Prostate gland (tissue), 2 donors: ENCODE measurements around the gene CACNA1D. TPM values are rescaled to one million over a fixed set of nuclear protein-coding genes. Genes with fewer than 3 reads are reported as not detected.

Experiments
- DNase-seq: peaks from one replicate; pipeline ENCODE4 v3.0.0-alpha.2; 2019; ENCODE audit warnings: low spot score
- H3K27ac ChIP-seq, 2 donors: fragments of 200-600 bp; sonication (generic); 2 replicates each; pipeline ENCODE4 v1.5.1; 2017 to 2019
- H3K27me3 ChIP-seq: fragments of 200-600 bp; sonication (generic); replicated peaks from 2 replicates; pipeline ENCODE4 v1.5.1; 2019; ENCODE audit not compliant: insufficient read depth
- H3K36me3 ChIP-seq, 2 donors: fragments of 200-600 bp; sonication (generic); 1 replicate in 1 of 2; 2 replicates in 1 of 2; pipeline versions ENCODE4 v1.5.1 to v1.8.1; 2017 to 2019
- H3K4me1 ChIP-seq: fragments of 200-600 bp; sonication (generic); replicated peaks from 2 replicates; pipeline ENCODE4 v1.5.1; 2019
- H3K4me3 ChIP-seq, 2 donors: fragments of 200-600 bp; sonication (generic); 2 replicates each; pipeline ENCODE4 v1.5.1; 2017 to 2019
- H3K9me3 ChIP-seq: fragments of 200-600 bp; sonication (generic); 2 replicates; pipeline ENCODE4 v1.5.1; 2017
- POLR2A ChIP-seq: fragments of 450-650 bp; IDR thresholded peaks from one replicate; pipeline ENCODE4 v1.6.1; 2016; ENCODE audit warnings: antibody characterized with exemption, mild to moderate bottlenecking
- POLR2AphosphoS5 ChIP-seq: sonication (generic); formaldehyde crosslinking; IDR thresholded peaks from one replicate; pipeline ENCODE4 v1.6.1; 2017; ENCODE audit warnings: antibody characterized with exemption
- WGBS: methylation state at CpG from one replicate; pipeline ENCODE4 v1.1.5; 2018; 5-methylcytosine and 5-hydroxymethylcytosine counted together
- intact Hi-C: fragments of 100-400 bp; cut with DNase I; formaldehyde crosslinking; loops from one replicate; pipeline ENCODE4 v1.14.2; 2022
- total RNA-seq, 2 donors: library from RNA; depleted of rRNA; stranded (reverse); fragments of >200 nt; gene quantifications; one replicate each; pipeline ENCODE4 v1.1.0, GENCODE V29; 2016
- TF ChIP-seq, protein P1 (sequence below), 4 experiments: fragments of 200-600 bp in 2 of 4; fragments of 450-650 bp in 2 of 4; sonication (generic) in 2 of 4; IDR thresholded peaks; 1 replicate in 3 of 4; 2 replicates in 1 of 4; pipeline ENCODE4 v1.5.1; 2016 to 2019; ENCODE audit warnings: antibody characterized with exemption in 4 of 4, mild to moderate bottlenecking in 2 of 4, moderate library complexity in 2 of 4

CACNA1D gene
- total RNA-seq, 2 donors from 2014 or later: 15.5 to 45.1 TPM

- 61% methylated on average over 2 of the region's 2 CpGs for WGBS
- no peaks in the 10 kb centered on the region for H3K9me3 ChIP-seq
- no peaks in the 10 kb centered on the region for H3K36me3 ChIP-seq
- no peak for DNase-seq
- H3K4me3 ChIP-seq: no peak overlapping the region
- TF ChIP-seq, protein P1, sequence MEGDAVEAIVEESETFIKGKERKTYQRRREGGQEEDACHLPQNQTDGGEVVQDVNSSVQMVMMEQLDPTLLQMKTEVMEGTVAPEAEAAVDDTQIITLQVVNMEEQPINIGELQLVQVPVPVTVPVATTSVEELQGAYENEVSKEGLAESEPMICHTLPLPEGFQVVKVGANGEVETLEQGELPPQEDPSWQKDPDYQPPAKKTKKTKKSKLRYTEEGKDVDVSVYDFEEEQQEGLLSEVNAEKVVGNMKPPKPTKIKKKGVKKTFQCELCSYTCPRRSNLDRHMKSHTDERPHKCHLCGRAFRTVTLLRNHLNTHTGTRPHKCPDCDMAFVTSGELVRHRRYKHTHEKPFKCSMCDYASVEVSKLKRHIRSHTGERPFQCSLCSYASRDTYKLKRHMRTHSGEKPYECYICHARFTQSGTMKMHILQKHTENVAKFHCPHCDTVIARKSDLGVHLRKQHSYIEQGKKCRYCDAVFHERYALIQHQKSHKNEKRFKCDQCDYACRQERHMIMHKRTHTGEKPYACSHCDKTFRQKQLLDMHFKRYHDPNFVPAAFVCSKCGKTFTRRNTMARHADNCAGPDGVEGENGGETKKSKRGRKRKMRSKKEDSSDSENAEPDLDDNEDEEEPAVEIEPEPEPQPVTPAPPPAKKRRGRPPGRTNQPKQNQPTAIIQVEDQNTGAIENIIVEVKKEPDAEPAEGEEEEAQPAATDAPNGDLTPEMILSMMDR (IDR thresholded peaks at IDR 0.05): no peak
- no peak for TF ChIP-seq POLR2A
- TF ChIP-seq POLR2AphosphoS5: no peak
- intact Hi-C loops: no loop called here
- no peak overlapping the region for H3K27ac ChIP-seq
- H3K4me1 ChIP-seq: no peaks in the 10 kb centered on the region
- H3K27me3 ChIP-seq: no peaks in the 10 kb centered on the region
Observed at GRCh38 chr3:53668872-53669271, 174.5 kb downstream of the CACNA1D start.

DNA sequence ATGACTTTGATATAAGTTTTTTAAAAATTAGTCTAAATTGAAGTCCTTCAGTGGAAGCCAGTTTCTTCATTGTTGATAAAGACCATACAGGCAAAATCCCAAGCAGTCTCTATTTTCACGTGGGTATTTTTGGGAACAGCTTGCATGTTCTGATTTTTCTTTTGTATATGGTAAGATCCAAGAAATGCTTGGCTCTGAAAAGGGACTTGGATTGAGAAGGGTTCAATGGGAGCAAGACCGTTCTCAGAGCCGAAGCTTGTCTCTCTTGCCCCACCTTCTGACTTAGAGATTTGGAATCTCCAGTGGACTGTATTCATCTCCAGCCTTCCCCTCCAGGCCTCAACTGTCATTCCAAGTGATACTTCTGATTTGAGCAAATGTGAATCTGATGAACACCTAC lies 176.3 kb downstream of the CACNA1D start:
- DNase-seq: no peak
- H3K9me3 ChIP-seq: no peaks in the 10 kb centered on the region
- H3K36me3 ChIP-seq: no peaks in the 10 kb centered on the region
- H3K27ac ChIP-seq: no peak overlapping the region
- TF ChIP-seq, protein P1 (IDR thresholded peaks at IDR 0.05): no peak
- TF ChIP-seq POLR2AphosphoS5 (no peak), POLR2A (no peak)
- H3K4me1 ChIP-seq: no peaks in the 10 kb centered on the region
- intact Hi-C loops: no loop called here
- H3K4me3 ChIP-seq: no peak overlapping the region
- WGBS: 90% methylated on average over 3 of the region's 3 CpGs
- H3K27me3 ChIP-seq: no peaks in the 10 kb centered on the region

DNA sequence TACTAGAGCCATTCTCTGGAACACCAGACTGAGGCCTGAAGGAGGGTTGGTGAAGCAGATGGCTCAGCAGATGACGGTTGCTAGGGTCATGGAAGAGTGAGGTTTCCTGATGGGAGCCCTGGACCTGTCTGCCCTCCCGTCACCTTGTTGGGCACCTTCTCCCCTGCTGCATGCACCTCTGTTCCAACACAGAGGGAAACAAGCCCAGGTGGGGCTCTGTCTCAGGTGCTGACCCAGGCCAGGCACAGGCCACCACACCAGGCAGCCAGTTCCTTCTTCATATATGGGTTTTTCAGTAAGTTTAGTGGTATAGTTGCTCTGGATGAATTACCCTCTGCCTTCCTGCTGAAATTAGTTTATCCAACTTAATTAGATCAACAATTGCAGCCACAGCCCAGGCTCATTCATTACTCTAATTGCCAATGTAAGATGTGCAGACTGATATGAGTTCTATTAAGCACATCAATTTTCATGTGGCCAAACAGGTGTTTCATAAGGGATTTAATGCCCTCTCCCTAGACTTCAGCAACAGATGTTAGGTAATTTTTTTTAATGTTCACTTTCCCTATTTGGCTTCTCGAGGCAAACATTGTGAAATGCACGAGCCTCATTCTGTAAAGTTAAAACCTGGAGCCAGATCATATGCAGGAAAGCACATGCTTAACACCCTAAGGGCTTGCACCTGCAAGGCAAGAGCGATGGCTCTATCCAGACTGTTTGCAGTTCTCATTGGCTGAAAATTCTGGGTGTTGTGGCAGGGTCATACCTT lies 177.0 kb downstream of the CACNA1D start:
- 58% methylated on average over 5 of the region's 5 CpGs for WGBS
- Histone ChIP-seq H3K36me3 (no peaks in the 10 kb centered on the region), H3K27me3 (no peaks in the 10 kb centered on the region), H3K27ac (no peak overlapping the region), H3K4me3 (no peak overlapping the region), H3K4me1 (no peaks in the 10 kb centered on the region), H3K9me3 (no peaks in the 10 kb centered on the region)
- DNase-seq: no peak
- peak; percentile 46 for TF ChIP-seq POLR2AphosphoS5
- no peak for TF ChIP-seq POLR2A
- TF ChIP-seq, protein P1 (IDR thresholded peaks at IDR 0.05): no peak
- intact Hi-C loops: no loop called here

GRCh38 chr3:53671961-53672299 lies 177.5 kb downstream of the CACNA1D start:
- Histone ChIP-seq H3K4me3 (no peak overlapping the region), H3K27ac (no peak overlapping the region), H3K4me1 (no peaks in the 10 kb centered on the region), H3K9me3 (no peaks in the 10 kb centered on the region), H3K36me3 (no peaks in the 10 kb centered on the region), H3K27me3 (no peaks in the 10 kb centered on the region)
- no peak for DNase-seq
- TF ChIP-seq POLR2AphosphoS5 (no peak), POLR2A (no peak)
- TF ChIP-seq, protein P1 (IDR thresholded peaks at IDR 0.05): no peak
- intact Hi-C loops: no loop called here
- 45% methylated on average over 1 of the region's 1 CpG for WGBS

GRCh38 chr3:53672981-53673380 lies 178.6 kb downstream of the CACNA1D start:
- TF ChIP-seq POLR2AphosphoS5 (no peak), POLR2A (no peak)
- TF ChIP-seq, protein P1 (IDR thresholded peaks at IDR 0.05): no peak
- Histone ChIP-seq H3K36me3 (no peaks in the 10 kb centered on the region), H3K9me3 (no peaks in the 10 kb centered on the region), H3K27ac (no peak overlapping the region), H3K4me1 (no peaks in the 10 kb centered on the region), H3K27me3 (no peaks in the 10 kb centered on the region), H3K4me3 (no peak overlapping the region)
- 23% methylated on average over 5 of the region's 5 CpGs for WGBS
- intact Hi-C loops: no loop called here
- DNase-seq: no peak
